HFFc6 (cell line): ENCODE measurements around the gene SLC3A2. TPM values are rescaled to one million over a fixed set of nuclear protein-coding genes. Genes with fewer than 3 reads are reported as not detected.

Experiments
- DNase-seq: peaks from one replicate; pipeline ENCODE4 v3.0.0-alpha.2; 2018
- H3K27ac Mint-ChIP-seq: 2 replicates; pipeline ENCODE4 v1.8.0; 2020; ENCODE audit warnings: mild to moderate bottlenecking, mixed read lengths
- H3K27me3 Mint-ChIP-seq: 2 replicates; pipeline ENCODE4 v1.8.0; 2021; ENCODE audit warnings: mild to moderate bottlenecking, moderate library complexity, mixed read lengths; ENCODE audit not compliant: insufficient read depth
- H3K36me3 Mint-ChIP-seq: 2 replicates; pipeline ENCODE4 v1.8.0; 2021; ENCODE audit warnings: low read depth, mixed read lengths
- H3K4me1 Mint-ChIP-seq: 2 replicates; pipeline ENCODE4 v1.8.0; 2020; ENCODE audit warnings: low read depth, mixed read lengths
- H3K4me3 Mint-ChIP-seq: 2 replicates; pipeline ENCODE4 v1.8.0; 2020; ENCODE audit warnings: mild to moderate bottlenecking, moderate library complexity, mixed read lengths
- H3K9me3 Mint-ChIP-seq: 2 replicates; pipeline ENCODE4 v1.8.0; 2020; ENCODE audit warnings: mild to moderate bottlenecking, mixed read lengths
- total RNA-seq, 6 experiments: library from RNA; stranded (reverse); fragmentation: NEBNext Ultra II Directional; extraction: Animal tissue kit (Norgen Biotek cat#: 25700); gene quantifications; 2 replicates in 1 of 6; 3 replicates in 5 of 6; pipeline ENCODE4 v1.2.3, GENCODE V29; 2021
- TF ChIP-seq, protein P1 (sequence below): fragments of 200-600 bp; sonication (generic); IDR thresholded peaks from 2 replicates; pipeline ENCODE4 v1.5.0; 2021; ENCODE audit warnings: antibody characterized with exemption, mild to moderate bottlenecking

SLC3A2 gene
- total RNA-seq, 6 experiments from 2014 or later: 140 to 206 (median 180) TPM

DNA sequence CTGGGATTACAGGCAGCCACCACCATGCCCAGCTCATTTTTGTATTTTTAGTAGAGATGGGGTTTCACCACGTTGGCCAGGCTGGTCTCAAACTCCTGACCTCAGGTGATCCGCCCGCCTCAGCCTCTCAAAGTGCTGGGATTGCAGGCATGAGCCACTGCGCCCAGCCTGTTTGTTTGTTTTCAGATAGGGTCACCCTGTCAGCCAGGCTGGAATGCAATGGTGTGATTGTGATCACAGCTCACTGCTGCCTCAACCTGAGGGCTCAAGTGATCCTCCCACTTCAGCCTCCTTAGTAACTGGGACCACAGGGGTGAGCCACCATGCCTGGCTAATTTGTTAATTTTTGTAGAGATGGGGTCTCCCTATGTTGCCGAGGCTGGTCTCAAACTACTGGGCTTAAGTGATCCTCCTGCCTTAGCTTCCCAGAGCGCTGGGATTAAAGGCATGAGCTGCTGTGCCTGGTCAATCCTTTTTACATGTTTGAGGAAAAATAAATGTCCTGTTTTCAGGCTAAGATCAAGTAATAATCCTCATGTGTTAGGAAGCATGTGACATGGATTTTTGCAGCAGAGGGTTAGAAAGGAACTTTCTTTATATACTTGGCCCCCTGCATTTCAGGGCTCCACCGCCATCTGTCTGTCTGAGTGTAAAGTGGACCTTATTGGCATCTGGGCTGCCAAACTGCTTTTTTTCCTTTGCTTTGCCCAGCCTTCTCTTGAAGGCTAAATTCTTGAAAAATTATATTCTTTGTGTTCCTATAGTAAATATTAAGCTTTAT is 4.8 kb upstream of the SLC3A2 start:
- Mint-ChIP-seq H3K27me3 (no peaks in the 10 kb centered on the region; the same call in 1 of the 2 replicates), H3K27ac (no peak overlapping the region), H3K4me1 (peaks cover 17% of the 10 kb centered on the region), H3K9me3 (no peaks in the 10 kb centered on the region), H3K4me3 (no peak overlapping the region), H3K36me3 (peaks cover 8% of the 10 kb centered on the region; the same call in 1 of the 2 replicates)
- TF ChIP-seq, protein P1, sequence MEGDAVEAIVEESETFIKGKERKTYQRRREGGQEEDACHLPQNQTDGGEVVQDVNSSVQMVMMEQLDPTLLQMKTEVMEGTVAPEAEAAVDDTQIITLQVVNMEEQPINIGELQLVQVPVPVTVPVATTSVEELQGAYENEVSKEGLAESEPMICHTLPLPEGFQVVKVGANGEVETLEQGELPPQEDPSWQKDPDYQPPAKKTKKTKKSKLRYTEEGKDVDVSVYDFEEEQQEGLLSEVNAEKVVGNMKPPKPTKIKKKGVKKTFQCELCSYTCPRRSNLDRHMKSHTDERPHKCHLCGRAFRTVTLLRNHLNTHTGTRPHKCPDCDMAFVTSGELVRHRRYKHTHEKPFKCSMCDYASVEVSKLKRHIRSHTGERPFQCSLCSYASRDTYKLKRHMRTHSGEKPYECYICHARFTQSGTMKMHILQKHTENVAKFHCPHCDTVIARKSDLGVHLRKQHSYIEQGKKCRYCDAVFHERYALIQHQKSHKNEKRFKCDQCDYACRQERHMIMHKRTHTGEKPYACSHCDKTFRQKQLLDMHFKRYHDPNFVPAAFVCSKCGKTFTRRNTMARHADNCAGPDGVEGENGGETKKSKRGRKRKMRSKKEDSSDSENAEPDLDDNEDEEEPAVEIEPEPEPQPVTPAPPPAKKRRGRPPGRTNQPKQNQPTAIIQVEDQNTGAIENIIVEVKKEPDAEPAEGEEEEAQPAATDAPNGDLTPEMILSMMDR: no peak
- DNase-seq: no peak

GRCh38 chr11:62876712-62877111 is 4.0 kb upstream of the SLC3A2 start:
- no peak overlapping the region for H3K4me3 Mint-ChIP-seq
- peaks cover 13% of the 10 kb centered on the region for H3K36me3 Mint-ChIP-seq
- no peak overlapping the region for H3K27ac Mint-ChIP-seq
- no peaks in the 10 kb centered on the region; the same call in 1 of the 2 replicates for H3K27me3 Mint-ChIP-seq
- no peak for DNase-seq
- peaks cover 17% of the 10 kb centered on the region for H3K4me1 Mint-ChIP-seq
- H3K9me3 Mint-ChIP-seq: no peaks in the 10 kb centered on the region
- TF ChIP-seq, protein P1: no peak

- Mint-ChIP-seq H3K27ac (peak overlapping the region; percentile 100), H3K4me1 (peaks cover 40% of the 10 kb centered on the region), H3K36me3 (peaks cover 40% of the 10 kb centered on the region), H3K4me3 (peak overlapping the region; percentile 100), H3K27me3 (peaks cover 2% of the 10 kb centered on the region), H3K9me3 (no peaks in the 10 kb centered on the region)
- no peak for DNase-seq
- TF ChIP-seq, protein P1: no peak
These were observed 1.3 kb upstream of the SLC3A2 start for GRCh38 chr11:62879235-62879978.

GRCh38 chr11:62880231-62880802 is 379 bp upstream of the SLC3A2 start:
- H3K27me3 Mint-ChIP-seq: peaks cover 2% of the 10 kb centered on the region
- H3K9me3 Mint-ChIP-seq: no peaks in the 10 kb centered on the region
- H3K4me3 Mint-ChIP-seq: peak overlapping the region; percentile 100
- DNase-seq: peak; percentile 82
- peaks cover 45% of the 10 kb centered on the region for H3K36me3 Mint-ChIP-seq
- H3K27ac Mint-ChIP-seq: peak overlapping the region; percentile 100
- TF ChIP-seq, protein P1: no peak
- H3K4me1 Mint-ChIP-seq: peaks cover 46% of the 10 kb centered on the region

- Mint-ChIP-seq H3K36me3 (peaks cover 49% of the 10 kb centered on the region), H3K9me3 (no peaks in the 10 kb centered on the region), H3K27me3 (peaks cover 4% of the 10 kb centered on the region), H3K4me3 (peak overlapping the region; percentile 100), H3K4me1 (peaks cover 52% of the 10 kb centered on the region), H3K27ac (peak overlapping the region; percentile 100)
- TF ChIP-seq, protein P1: peak; percentile 16; the same call in 1 of the 2 replicates
- DNase-seq: peak; percentile 97
These were observed 1.1 kb downstream of the SLC3A2 start for GRCh38 chr11:62881579-62882430.
